ENCODE data around the gene SSC5D.
"Not testable (repeated sequence)": the region's sequence is repeated elsewhere in the genome, so short reads cannot be mapped to it uniquely, and the experiment has no call there.

The SSC5D gene

DNA sequence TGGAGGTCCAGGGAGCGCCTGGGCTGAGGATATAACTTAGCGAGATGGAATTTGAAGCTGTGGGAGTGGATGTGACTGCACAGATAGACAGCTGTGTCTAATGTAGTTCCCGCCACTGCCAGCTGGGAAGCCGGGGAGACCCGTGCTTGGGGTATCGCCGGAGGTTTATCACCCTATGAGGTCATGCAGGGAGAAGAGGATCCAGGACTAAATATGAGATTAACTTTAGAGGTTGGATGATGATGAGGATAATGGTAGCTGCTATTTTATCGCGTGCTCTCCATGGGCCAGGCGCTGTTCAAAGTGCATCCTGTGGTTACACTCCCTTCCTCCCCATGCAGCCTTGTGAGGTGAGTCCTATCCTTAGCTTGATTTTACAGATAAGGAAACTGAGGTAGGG lies 19.9 kb downstream of the SSC5D start:
- DNase-seq = no peak

DNA sequence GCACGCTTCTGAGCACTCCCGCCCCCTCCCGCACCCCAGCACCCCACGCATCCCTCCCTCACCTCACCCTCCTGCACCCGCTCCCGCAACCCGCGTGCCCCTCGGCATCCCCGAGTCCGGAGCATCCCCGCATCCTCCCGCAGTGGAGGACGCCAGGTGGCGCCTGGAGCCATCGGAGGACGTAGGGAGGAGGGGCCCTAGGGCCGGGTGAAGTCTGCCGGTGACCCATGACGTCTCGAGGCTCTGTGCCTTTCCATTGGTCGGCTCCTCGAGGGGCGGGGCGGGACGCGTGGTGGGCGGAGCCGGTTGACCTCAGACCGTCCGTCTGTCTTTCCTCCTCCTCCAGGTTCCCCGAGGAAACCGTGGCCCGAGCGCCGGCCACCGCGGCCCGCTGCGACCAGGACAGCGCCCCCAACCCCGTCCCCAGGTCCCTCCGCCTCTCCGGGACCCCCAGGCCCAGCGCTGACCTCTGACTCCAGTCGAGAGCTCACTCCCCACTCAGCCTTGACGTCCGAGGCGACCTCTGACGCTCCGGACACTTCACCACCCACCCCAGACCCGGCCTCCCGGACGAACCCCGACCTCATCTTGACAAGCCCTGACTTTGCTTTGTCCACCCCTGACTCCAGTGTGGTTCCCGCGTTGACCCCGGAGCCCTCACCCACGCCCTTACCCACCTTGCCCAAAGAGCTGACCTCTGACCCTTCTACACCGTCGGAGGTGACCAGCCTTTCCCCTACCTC lies 28.8 kb downstream of the SSC5D start:
- DNase-seq = peak; percentile 97

DNA sequence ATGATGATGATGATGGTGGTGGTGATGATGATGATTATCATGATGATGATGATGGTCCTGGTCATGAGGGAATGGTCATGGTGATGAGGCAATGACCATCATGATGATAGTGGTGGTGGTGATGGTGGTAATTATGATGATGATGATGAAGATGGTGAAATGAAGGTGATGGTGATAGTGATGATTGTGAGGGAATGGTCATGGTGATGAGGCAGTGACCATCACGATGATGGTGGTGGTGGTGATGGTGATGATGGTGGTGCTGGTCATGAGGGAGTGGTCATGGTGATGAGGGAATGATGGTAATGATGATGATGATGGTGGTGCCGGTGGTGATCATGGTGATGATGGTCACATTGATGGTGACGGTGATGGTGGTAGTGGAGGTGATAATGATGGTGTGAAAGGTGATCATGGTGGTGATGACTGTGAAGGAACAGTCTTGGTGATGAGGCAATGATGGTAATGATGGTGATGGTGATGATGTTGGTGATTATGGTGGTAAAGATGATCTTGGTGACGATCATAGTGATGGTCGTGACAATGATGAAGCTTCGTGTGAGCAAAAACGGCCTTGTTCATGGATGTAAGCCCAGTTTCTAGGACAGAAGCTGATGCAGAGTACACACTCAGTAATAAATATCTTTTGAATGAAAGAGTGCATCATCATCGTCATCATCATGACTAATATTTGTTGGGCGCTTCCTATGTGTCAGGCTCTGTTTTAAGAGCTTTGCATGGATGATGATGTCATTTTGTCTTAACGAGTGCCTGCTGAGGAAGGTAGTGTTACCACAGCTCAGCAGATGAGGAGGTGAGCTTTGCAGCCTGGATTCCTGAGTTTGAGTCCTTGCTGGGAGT lies 31.4 kb downstream of the SSC5D start:
- no peak for DNase-seq

DNA sequence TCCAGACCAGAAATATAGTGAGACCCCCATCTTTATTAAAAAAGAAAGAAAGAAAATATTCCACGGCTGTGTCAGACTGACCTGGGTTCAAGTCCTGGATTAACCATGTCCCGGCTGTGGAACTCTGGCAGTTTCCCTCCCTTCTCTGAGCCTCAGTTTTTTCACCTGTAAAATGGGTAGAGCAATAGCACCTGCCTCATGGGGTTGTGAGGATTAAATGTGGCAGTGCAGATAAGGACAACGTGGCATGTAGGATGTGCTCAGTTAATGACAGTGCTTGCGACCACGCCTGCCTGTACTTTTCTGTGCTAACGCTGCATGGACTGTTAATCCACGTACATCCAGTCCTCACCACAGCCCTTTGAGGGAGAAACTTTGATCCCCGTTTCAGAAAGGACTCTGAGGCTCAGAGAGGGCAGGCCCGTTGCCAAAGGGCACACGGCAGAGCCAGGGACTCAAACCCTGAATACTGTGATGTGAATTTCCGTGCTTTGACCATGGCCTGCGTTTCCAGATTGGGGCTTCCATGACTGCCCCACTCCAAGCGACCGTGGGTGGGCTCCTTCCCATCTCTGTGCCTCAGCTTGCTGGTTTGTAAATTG lies 32.6 kb downstream of the SSC5D start:
- DNase-seq = no peak

DNA sequence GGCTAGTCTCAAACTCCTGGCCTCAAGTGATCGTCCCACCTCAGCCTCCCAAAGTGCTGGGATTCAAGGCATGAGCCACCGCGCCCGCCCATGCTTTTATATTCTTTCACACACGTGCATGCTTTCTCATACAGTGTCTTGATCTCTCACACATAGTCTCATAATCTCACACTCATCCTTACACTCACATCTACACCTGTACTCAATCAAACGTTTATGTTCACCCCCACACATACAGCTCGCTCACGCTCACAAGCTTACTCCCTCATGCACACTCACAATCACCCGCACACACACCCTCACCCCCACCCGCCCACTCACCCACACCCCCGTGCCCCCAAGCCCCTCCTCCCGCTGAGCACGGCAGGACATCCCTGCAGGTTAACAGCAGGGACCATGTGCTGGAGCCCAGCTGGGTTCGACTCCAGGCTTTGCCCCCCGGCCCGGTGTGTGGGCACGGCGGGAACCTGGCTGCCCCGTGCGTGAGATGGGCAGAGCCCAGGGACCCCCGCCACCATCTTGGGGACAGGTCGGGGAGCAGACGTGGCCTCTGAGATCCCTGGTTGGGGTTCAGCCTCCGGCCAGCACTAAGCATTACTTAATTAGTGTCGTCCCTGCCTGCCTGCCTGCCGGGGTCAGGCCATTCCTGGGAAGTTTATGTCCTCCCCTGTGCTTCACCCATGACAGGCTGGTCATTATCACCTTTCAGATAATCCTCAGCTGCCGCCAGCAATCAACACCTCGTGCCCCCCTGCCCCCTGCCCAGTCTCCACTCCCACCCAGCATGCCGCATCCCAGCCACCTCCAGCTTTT lies 37.3 kb downstream of the SSC5D start:
- no peak for DNase-seq

DNA sequence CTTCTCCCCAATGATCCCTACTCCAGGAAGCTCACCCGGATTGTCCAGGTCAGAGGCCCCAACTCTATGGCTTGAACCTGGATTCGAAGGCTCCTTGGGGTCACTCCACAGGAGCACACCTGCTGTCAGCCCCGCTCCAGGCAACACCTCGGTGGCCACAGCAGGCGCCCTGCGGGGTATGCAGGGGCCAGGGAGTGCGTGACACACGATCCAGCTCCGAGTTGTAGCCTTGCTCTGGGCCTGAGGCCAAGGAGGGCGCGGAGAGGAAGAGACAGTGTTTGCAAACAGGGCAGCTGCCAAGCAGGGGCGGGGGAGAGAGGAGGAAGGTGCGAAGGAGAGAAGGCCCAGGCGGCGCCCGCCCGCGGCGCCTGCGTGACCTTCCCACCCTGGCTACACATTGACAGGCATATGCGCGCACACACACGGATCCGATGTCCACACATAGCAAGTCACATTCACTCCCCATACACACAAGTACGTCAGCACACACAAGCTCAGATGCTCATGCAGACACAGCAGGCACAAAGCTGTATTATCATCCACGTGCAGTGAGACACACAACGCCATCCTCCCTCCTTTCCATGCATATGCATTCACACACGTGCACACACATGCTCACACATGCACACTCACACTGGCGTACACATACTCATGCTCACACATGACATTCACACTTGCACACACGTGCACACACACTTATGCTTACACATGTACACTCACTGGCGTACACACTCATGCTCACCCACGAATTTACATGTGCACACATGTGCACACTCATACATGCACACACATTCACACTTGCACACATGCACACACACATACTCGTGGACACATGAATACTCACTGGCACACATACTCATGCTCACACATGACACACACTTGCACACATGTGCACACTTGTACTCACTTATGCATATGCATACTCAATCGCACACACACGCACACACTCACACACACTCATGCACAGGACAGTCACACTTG lies 38.3 kb downstream of the SSC5D start:
- DNase-seq = peak; percentile 63

DNA sequence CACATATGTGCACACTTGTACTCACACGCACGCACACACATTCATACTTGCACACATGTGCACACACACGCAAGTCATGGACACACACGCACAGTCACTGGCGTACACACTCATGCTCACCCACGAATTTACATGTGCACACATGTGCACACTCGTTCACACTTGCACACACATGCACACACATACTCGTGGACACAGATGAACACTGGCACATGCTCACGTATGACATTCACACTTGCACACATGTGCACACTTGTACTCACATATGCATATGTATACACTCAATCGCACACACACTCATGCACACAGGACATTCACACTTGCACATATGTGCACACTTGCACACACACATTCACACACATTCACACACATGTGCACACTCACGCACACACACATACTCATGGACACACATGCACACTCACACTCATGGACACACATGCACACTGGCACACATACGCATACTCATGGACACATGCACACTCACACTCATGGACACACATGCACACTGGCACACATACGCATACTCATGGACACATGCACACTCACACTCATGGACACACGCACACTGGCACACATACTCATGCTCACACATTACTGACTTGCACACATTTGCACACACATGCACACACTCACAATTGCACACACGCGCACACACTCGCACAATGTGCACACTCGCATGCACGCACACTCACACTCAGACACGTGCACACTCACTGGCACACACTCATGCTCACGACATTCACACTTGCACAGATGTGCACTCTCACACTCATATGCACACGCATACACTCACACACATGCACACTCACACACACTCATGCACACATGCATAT lies 39.2 kb downstream of the SSC5D start:
- DNase-seq = no peak

DNA sequence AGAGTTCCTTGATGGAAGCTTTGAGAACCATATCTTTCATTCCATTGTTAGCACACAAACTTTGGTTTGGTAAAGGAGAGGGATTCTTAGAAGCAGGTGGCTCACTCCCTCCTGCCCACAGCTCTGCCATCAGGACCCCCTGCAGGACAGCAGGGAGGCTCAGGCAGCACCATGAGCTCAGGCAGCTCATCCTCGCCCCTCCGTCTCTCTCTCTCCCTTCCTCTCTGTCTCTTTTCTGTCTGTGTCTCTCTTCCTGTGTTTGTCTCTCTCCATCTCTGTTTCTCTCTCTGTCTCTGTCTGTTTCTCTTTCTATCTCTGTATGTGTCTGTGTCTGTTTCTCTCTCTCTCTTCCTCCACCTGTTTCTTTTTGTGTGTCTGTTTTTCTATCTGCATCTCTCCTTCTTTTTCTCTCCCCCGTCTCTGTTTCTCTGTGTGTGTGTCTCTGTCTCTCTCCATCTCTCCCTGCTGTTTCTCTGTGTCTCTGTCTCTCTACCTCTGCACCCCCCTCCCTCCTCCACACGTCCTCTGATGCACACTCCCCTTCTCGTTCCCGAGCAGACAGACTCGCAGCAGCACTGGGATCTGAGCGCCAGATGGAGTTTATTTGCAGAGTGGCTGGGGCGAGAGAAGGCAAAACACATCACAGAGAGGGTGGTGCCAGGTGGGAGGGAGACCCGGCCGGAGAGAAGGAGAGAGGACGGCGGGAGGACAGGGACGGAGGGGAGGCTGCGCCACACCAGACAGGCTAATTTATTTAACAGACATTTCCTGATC lies 40.0 kb downstream of the SSC5D start:
- peak; percentile 15 for DNase-seq

DNA sequence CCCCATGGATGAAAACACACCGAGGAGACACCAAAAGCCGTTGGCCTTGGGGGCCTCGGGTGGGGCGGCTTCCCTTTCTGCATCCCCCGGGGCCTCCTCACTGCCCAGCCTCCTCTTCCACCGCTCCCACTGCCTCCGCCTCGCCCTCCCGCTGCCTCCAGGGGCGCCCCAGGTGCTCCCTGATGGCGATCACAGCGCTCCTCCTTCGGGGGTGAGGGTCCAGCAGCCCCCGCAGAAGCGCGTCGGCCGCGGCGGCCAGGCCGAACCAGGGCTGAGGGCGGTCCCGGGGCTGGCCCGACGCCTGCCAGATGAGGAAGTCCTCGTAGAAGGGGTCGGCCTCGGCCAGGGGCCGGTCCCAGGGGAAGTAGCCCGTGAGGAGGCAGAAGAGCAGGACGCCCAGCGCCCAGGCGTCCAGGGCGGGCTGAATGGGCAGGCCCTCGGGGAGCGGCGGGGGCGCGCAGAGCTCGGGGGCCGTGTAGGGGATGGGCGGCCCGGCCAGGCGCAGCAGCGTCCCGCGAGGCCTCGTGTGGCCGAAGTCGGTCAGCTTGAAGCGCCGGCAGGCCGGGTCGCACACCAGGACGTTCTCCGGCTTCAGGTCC lies 41.5 kb downstream of the SSC5D start:
- DNase-seq = no peak

DNA sequence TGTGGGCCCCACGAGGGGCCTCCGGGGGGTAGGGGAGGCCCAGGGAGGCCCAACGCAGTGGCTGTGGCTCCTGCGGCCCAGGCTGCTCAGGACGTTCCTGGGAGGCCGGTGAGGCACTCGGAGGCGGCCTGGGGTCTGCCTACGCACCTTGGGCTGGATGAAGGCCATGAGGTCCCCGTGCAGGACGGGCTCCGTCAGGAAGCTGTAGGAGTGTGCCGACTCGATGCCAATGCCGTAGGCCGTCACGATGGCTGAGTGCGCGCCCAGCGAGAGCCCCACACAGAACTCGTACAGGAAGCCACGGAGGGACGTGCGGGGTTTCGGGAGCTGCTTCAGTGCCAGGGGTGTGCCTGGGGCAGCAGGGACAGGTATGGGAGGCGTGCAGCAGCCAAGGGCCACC lies 42.8 kb downstream of the SSC5D start:
- DNase-seq = no peak

DNA sequence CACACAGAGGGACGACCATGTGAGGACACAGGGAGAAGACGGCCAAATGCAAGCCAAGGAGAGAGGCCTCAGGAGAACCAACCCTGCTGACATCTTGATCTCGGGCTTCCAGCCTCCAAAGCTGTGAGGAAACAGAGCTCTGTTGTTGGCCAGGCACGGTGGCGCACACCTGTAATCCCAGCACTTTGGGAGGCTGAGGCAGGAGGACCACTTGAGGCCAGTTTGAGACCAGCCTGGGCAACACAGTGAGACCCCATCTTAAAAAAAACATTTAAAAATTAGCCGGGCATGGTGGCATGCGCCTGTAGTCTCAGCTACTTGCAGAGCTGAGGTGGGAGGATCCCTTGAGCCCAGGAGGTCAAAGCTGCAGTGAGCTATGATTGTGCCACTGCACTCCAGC lies 46.0 kb downstream of the SSC5D start:
- not testable (repeated sequence) for DNase-seq

DNA sequence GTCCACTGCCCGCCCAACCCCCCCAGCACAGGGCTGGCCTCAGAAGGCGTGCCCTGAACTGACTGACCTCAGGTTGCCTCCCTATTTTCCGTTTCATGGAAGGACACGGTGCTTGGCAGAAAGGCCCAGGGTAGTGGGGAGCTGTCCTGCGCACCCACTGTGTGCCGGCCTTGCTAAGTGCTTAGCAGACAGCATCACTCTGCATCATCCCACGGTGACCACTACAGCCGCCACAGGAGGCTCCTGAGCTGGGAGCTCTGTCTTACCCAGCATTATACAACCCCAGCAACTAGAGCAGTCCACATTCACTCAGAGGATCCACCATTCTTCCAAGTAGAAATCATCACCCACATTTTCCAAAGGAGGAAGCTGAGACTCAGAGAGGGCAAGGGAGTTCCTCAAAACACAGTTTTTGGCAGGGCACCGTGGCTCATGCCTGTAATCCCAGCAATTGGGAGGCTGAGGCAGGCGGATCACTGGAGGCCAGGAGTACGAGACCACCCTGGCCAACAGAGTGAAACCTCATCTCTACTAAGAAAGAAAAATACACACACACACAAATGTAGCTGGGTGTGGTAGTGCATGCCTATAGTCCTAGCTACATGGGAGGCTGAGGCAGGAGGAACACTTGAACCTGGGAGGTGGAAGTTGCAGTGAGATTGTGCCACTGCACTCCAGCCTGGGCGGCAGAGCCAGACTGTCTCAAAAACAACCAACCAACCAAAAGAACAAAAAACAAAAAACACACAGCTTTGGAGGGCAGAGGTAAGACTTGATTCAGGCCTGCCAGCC lies 47.1 kb downstream of the SSC5D start:
- no peak for DNase-seq

DNA sequence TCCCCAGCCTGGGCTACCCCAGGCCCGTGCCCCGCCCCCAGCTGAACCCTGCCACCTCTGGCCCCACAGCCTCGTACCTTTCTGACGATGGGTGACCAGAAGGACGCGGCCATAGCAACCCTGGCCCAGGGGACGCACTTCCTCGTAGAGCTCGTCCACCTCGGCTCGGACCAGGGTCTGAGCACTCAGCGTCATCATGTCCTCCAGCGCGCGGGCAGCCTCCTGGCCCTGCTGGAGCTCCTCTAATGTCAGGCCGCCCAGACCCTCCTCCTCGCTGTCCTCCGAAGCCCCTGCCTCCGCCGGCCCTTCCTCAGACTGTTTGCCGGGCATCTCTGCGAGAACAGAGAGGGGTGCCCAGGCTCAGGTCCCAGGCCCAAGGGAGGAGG lies 47.7 kb downstream of the SSC5D start:
- no peak for DNase-seq

DNA sequence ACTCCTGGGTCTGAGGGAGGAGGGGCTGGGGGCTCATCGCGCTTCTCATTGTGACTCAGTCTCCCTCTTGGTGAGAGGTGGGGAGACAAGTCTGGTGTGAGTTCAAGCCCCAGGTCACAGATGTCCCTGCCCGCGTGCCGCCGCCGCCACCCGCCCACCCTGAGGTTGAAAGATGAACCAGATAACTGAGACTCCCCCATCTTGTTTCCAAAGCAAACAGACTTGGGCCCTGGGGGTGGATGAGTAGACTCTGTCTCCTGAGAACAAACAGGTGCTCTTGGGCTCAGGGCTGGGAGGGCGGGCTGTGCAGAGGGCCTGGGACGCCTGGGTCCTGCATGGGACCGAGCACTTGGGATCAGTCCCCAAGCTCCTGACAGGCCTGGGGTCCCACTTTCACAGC lies 48.1 kb downstream of the SSC5D start:
- no peak for DNase-seq

DNA sequence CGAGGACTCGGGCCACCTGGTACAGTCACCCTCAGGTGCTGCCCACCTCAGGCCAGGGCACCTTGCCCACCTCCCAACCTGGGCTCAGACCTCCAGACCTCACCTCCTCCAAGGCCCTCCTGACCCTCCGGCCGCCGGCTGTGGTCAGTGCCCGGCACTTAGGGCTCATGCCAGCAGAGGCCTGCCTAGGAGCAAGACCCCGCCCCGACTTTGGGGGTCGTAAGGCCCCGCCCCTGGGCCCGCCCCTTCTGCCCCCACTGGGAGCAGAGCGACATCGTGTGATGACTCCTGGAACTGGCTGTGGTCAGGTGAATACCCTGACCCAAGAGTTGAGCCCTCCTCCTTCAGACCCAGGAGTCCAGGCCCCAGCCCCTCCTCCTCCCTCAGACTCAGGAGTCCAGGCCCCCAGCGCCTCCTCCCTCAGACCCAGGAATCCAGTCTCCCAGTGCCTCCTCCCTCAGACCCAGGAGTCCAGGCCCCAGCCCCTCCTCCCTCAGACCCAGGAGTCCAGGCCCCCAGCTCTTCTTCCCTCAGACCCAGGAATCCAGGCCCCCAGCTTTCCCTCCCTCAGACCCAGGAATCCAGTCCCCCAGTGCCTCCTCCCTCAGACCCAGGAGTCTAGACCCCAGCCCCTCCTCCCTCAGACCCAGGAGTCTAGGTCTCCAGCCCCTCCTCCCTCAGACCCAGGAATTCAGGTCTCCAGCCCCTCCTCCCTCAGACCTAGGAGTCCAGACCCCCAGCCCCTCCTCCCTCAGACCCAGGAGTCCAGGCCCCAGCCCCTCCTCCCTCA lies 48.9 kb downstream of the SSC5D start, which contains the start of gene SBK2:
Gene SBK2, minus strand, starts transcription at position 183 of the 790 bp plus-strand sequence. CDS start 839 bp downstream, outside the sequence.
- DNase-seq = peak; percentile 32

DNA sequence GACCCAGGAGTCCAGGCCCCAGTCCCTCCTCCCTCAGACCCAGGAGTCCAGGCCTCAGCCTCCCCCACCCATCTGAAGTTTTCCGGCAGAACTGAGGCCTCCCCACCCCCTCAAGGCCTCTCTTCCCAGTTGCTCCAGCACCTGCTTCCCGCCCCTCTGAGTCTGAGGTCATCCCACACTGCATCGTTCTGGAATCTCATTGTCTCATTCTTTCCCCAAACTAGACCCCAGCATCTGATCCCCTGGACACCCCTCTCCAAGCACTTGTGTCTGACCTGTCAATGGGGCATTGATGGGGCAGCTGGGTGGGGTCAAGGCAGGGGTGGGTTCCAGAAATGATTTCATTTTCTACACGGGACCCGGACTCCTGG lies 49.5 kb downstream of the SSC5D start:
- DNase-seq = no peak

DNA sequence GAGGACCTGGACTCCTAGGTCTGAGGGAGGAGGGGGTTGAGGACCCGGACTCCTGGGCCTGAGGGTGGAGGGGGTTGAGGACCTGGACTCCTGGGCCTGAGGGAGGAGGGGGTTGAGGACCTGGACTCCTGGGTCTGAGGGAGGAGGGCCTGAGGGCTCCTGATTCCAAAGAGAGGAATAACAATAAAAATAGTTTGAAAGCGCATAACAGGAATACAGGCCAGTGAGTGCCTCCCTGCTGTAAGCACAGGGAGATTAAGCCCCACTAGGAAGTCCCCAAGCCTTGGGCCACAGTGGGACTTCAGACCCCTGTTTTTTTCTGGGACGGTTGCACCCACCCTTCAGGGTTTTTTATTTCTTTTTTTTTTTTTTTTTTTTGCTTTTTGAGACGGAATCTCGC lies 49.9 kb downstream of the SSC5D start:
- no peak for DNase-seq

All from retina (tissue), 1 donor.